ENCODE results near the gene PTMA. TPM values are rescaled to one million over a fixed set of nuclear protein-coding genes. Genes with fewer than 3 reads are reported as not detected.

The PTMA gene
- total and polyA plus RNA-seq, 9 of the 15 experiments (the other 6 are each of a cell fraction or from before 2014, with no cell fraction given), result 429 to 2,322 (median 1,578) TPM

GRCh38 chr2:231714639-231715498 lies 6.5 kb downstream of the PTMA start (continued):
- TF ChIP-seq ZBTB40 (IDR thresholded peaks at IDR 0.05) (no peak), ZBTB40 (CRISPR knock-in tag; IDR thresholded peaks at IDR 0.05) (no peak), SRF (CRISPR knock-in tag; IDR thresholded peaks at IDR 0.05) (no peak), SMAD4 (CRISPR knock-in tag; conservative IDR thresholded peaks at IDR 0.05) (no peak), NUFIP1 (IDR thresholded peaks at IDR 0.05; ENCODE audit: partially characterized antibody) (no peak), ZBTB26 (CRISPR knock-in tag; IDR thresholded peaks at IDR 0.05) (no peak), NRF1 (conservative IDR thresholded peaks at IDR 0.05 in 1 of 2, IDR thresholded peaks at IDR 0.05 in 1 of 2) (no peak), CCNT2 (IDR thresholded peaks at IDR 0.05; ENCODE audit: borderline replicate concordance, extremely low read depth, insufficient read length, low read depth, low read length) (no peak)

Data from K562 (cell line).